AG10803 (cell line): ENCODE measurements around the gene SCAP.
"Not testable (repeated sequence)": the region's sequence is repeated elsewhere in the genome, so short reads cannot be mapped to it uniquely, and the experiment has no call there.

Experiments used
- DNase-seq: peaks from one replicate; pipeline ENCODE4 v3.0.0; 2010; ENCODE audit warnings: low read depth
- H3K4me3 ChIP-seq: 2 replicates; pipeline ENCODE4 v1.5.1; 2011; ENCODE audit warnings: mild to moderate bottlenecking, low read length, control low read depth
- TF ChIP-seq, protein P1 (sequence below): conservative IDR thresholded peaks from 2 replicates; pipeline ENCODE4 v1.5.1; 2011; ENCODE audit warnings: mild to moderate bottlenecking, low read length, control low read depth, inconsistent platforms

Gene SCAP

DNA sequence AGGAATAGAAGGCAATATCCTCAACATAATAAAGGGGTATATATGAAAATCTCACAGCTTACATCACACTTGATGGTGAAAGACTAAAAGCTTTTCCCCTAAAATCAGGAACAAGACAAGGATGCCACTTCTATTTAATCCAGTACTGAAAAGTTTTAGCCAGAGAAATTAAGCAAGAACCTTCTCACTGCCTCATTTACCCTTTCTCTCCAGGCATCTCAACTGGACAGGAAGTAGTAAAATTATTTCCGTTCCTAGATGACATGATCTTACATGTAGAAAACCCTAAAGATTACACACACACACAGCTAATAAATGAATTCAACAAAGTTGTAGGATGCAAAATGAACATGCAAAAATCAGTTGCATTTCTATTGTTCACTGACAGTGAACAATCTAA, 11.2 kb downstream of the SCAP start:
- TF ChIP-seq, protein P1, sequence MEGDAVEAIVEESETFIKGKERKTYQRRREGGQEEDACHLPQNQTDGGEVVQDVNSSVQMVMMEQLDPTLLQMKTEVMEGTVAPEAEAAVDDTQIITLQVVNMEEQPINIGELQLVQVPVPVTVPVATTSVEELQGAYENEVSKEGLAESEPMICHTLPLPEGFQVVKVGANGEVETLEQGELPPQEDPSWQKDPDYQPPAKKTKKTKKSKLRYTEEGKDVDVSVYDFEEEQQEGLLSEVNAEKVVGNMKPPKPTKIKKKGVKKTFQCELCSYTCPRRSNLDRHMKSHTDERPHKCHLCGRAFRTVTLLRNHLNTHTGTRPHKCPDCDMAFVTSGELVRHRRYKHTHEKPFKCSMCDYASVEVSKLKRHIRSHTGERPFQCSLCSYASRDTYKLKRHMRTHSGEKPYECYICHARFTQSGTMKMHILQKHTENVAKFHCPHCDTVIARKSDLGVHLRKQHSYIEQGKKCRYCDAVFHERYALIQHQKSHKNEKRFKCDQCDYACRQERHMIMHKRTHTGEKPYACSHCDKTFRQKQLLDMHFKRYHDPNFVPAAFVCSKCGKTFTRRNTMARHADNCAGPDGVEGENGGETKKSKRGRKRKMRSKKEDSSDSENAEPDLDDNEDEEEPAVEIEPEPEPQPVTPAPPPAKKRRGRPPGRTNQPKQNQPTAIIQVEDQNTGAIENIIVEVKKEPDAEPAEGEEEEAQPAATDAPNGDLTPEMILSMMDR = no peak
- no peak for DNase-seq
- no peak overlapping the region for H3K4me3 ChIP-seq

DNA sequence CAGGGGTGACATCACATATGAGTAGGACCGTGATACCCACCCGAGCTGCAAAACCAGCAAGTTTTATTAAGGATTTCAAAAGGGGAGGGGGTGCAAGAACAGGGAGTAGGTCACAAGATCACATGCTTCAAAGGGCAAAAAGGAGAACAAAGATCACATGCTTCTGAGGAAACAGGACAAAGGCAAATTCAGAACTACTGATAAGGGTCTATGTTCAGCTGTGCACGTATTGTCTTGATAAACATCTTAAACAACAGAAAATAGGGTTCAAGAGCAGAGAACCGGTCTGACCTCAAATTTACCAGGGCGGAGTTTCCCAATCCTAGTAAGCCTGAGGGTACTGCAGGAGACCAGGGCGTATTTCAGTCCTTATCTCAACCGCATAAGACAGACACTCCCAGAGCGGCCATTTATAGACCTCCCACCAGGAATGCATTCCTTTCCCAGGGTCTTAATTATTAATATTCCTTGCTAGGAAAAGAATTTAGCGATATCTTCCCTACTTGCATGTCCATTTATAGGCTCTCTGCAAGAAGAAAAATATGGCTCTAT, 16.1 kb downstream of the SCAP start:
- not testable (repeated sequence) for H3K4me3 ChIP-seq, DNase-seq

DNA sequence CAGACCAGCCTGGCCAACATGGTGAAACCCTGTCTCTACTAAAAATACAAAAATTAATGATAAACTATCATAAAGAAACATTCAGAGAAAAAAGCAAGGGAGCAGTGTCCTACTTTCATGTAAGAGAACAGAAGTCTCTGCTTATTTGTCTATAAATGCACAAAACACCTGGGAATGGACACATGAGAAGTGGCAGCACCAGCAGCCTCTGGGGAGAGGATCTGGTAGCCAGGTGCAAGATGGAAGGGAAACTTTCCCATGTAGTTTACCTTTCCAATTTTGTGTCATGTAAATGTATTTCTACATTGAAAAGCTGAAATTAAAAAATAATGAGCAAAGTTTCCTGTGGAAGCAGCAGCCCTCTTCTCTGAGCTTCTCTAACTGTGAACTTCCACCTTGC, 18.8 kb downstream of the SCAP start:
- no peak for DNase-seq
- H3K4me3 ChIP-seq = no peak overlapping the region
- TF ChIP-seq, protein P1 = no peak

DNA sequence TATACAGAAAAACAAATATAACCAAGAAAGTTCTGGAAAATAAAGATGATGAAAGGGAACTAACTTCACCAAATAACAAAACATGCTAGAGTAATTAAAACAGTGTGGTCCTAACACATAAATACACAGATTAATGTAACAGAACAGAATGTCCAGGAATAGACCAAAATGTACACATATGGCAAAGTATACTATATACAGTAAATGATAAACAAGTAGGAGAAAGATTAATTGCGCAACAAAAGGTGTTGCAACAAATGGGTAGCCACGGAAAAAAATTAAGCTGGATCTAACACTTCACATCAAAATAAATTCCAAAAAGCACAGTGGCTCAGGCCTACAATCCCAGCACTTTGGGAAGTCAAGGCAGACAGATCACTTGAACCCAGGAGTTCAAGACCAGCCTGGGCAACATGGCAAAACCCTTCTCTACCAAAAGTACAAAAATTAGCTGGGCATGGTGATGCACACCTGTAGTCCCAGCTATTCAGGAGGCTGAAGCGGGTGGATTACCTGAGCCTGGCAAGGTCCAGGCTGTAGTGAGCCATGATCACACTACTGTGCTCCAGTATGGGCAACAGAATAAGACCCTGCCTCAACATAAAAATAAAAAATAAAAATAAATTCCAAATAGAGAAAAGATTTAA, 19.8 kb downstream of the SCAP start:
- H3K4me3 ChIP-seq = no peak overlapping the region
- TF ChIP-seq, protein P1 = no peak
- peak; percentile 31 for DNase-seq

DNA sequence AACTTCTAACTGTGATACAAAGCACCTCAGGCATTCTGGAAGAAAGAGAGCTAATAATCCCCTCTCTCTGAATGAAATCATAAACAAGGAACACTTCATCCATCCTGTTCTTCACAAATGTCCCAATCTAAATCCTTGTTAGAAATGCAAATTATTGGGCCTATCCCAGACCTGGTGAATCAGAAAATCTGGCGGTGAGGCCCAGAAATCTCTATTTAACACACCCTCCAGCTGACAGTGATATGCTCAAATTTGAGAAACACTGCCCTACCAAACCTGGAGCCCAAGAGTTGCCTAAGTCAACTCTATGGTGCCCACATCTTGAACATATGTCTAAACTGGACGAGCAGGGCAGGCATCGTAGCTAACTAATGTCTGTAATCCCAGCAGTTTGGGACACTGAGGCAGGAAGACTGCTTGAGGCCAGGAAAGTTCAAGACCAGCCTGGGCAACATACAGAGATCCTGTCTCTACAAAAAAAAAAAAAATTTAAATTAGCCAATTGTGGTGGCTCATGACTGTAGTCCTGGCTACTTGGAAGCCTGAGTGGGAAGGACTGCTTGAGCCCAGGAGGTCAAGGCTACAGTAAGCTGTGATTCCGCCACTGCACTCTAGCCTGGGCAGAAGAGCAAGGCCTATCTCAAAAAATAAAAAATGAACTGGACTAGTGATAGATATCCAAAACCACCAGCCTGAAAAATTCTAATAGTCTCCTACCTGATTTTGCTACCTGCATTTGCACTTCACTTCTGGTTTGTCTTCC, 23.1 kb downstream of the SCAP start:
- DNase-seq = no peak
- no peak overlapping the region for H3K4me3 ChIP-seq
- TF ChIP-seq, protein P1 = no peak

DNA sequence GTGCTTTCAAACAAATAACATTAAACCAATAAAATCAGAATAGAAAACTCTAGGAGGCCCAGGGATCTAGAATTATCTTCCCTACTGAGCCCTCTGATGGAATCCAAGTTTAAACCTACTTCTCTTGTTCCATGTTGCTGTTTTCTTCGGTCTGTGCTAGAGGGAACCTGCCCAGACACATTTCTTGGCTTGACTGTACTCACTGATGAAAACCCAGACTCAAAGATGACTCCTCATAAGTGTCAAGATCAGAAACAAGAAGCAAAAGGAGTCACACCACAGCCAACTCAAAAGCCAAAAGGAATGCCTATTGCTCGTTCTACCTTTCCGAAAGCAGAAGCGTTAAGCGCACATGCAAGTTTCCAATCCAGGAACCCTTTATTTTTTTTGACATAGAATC, 31.6 kb downstream of the SCAP start:
- peak; percentile 25 for DNase-seq

DNA sequence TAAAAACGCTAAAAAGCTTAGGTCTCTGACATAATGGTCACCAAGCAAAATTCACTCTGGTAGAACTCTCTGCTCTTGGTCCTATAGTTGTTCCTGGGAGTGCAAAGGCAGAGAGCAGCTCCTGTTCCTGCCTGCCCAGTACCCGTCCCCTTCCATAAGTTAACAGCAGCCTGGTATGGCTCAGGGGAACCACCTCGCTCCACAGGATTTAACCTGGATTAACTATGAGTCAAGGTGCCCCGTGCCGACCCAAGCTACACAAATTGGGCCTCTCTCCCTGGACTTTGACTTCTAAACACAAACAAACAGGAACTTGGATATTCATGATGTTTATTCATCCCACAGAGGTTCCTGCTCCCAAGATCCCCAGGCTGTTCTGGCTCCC, 32.1 kb downstream of the SCAP start:
- TF ChIP-seq, protein P1 = no peak
- no peak for DNase-seq
- peak overlapping the region; percentile 10; the same call in 1 of the 2 replicates for H3K4me3 ChIP-seq

More for the DNA sequence above, 31.6 kb downstream of the SCAP start:
- H3K4me3 ChIP-seq = no peak overlapping the region
- TF ChIP-seq, protein P1 = no peak
